ENCODE results near the gene ITGA11.

Gene ITGA11

GRCh38 chr15:68286256-68286655 is 145.7 kb downstream of the ITGA11 start:
- no peak for DNase-seq

DNA sequence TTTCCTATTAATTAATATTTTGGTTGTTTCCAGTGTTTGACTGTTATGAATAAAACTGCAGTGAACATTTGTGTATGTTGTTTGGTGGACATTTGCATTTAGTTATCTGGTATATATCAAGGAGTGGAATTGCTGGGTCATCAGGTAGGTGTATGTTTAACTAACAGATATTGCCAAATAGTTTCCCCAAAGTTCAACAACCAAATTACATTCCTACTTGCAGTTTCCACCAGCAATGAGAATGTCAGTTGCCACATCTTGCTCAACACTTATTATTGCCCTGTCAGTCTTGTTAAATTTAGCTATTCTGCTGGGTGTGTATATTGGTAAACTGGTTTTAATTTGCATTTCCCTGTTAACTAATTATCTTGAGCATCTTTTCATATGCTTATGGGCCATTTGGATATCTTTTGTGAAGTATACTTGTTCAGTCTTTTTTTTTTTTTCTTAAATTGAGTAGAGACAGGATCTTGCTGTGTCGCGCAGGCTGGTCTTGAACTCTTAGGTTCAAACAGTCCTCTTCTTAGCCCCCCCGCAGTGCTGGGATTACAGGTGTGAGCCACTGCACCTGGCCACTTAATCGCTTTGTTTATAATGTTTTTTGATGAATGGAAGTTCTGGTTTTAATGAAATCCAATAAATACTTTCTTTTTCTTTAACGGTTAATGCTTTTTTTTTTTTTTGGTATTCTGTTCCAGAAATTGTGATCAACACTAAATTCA is 146.5 kb downstream of the ITGA11 start:
- DNase-seq: no peak

DNA sequence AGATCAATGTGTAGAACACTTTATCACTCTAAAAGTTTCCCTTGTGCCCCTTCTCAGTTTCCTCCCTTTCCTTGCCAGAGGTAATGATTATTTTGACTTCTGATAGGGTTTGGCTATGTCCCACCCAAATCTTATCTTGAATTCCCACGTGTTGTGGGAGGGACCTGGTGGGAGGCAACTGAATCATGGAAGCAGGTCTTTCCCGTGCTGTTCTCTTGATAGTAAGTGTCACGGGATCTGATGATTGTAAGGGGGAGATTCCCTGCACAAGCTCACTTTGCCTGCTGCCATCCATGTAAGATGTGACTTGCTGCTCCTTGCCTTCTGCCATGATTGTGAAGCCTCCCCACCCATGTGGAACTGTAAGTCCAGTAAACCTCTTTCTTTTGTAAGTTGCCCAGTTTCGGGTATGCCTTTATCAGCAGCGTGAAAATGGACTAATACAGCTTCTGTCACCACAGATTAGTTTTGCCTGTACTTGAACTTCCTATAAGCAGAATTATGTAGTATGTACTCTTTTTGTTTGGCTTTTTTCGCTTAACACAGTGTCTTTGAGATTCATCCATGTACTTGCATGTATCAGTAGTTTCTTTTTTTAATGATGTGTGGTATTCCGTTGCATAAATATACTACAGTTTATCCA is 147.2 kb downstream of the ITGA11 start:
- no peak for DNase-seq

GRCh38 chr15:68283401-68283800 is 148.6 kb downstream of the ITGA11 start:
- no peak for DNase-seq

DNA sequence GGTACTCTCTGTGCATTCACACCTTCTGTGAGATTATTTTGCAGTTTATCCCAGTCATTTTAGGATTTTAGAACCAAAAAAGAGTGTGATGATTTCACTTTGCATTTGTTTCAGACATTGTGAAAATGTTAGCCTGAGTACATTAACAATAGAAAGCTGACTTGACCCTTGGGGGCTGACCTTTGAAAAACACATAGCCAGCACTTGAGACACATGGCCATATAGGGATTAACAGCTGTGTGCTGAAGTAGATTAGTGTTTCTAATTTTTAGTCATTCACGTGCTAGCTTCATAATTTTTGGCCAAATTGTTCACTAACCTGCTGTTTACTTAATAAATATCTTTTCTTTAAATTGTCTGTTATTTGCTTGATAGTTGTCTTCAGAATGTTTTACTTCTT is 151.0 kb downstream of the ITGA11 start:
- no peak for DNase-seq

DNA sequence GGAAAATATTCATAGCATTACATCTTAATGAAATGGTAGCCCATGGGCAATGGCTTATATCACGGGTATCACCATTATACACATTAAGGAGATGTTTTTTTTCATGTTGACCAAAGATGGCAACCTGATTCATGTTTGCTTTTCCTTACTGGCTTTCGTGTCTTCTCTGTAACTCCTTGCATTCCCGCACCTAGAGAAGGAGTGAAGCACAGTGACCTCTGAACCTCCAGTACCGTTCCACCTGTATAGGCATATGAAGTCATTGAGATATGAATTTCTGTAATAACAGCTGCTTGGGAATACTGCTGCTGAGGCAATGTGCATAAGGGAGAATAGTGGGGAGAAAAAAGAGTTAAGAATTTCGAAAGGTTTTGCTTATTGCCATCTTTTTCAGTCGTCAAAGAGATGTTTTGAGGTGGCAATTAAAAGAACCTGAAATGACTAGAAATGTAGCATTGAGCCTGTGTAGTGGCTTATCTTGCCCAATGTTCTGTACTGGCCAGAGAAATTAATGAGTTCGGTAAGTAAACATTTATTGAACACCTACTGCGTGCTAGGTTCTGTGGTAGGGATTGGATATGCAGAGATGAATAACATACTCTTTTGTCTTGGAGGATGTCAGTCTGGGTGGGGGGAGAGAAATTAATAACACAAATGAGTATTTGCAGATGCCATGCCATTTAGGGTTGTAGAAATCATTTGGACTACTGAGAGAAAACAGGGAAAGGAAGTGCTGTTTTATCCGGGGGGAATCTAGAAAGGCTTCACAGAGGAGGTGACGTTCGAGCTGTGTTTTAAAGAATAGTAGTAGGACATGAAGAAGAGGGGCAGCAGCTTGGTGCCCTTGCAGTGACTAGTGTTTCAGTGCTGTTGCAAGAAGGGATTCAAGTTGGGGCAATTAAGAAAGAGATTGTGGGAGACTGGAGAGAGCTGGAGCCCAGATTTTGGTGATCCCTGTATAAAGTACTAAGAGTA is 151.9 kb downstream of the ITGA11 start:
- no peak for DNase-seq

- DNase-seq: no peak
Observed at GRCh38 chr15:68278595-68279405, 153.2 kb downstream of the ITGA11 start.

GRCh38 chr15:68278345-68278594 is 153.7 kb downstream of the ITGA11 start:
- DNase-seq: no peak

GRCh38 chr15:68277603-68278344 is 154.2 kb downstream of the ITGA11 start, which contains the start of gene FEM1B:
FEM1B (plus strand) TSS chr15:68277745; CDS start chr15:68278418, 673 bp downstream.
- DNase-seq: peak; percentile 94

DNA sequence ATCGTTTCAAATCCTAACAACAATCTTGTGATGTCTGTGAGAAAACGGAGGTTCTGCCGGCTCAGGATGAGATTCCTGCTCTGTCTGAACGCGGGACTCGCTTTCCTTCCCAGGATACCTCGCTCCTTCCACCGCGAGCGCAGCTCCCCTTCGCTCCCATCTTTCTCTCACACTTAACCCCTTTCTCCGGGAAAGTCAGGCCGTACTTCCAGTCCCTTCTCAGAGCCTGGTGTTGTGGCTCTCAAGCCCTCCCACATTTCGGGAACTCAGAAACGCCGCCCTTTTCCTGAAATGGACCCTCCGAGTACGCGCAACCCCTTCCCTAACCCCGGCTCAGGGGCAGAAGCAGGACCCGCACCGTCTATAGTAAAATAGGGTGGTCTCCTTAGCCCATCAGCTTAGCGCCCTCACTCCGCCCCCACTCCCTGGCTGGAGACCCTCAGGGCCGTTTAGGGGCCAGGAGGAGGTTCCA is 154.8 kb downstream of the ITGA11 start:
- no peak for DNase-seq

DNA sequence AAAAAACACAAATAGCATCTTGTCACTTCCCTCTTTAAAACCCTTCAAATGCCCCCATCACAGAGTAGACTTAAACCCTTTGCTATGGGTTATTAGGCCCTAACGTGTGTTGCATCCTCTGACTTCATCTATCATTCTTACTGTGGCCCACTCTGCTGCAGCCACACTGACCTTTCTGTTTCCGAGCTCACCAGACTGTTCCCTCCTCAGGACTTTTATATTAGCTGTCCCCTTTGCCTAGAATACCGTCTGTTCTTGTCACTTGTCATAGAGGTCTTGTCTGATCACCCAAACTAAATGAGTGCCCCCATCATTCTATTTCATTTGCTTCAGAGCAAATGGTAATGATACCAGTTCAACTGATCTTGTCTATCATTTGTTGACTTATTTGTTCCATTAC is 155.3 kb downstream of the ITGA11 start:
- DNase-seq: no peak

GRCh38 chr15:68275165-68275746 is 156.7 kb downstream of the ITGA11 start:
- DNase-seq: no peak

DNA sequence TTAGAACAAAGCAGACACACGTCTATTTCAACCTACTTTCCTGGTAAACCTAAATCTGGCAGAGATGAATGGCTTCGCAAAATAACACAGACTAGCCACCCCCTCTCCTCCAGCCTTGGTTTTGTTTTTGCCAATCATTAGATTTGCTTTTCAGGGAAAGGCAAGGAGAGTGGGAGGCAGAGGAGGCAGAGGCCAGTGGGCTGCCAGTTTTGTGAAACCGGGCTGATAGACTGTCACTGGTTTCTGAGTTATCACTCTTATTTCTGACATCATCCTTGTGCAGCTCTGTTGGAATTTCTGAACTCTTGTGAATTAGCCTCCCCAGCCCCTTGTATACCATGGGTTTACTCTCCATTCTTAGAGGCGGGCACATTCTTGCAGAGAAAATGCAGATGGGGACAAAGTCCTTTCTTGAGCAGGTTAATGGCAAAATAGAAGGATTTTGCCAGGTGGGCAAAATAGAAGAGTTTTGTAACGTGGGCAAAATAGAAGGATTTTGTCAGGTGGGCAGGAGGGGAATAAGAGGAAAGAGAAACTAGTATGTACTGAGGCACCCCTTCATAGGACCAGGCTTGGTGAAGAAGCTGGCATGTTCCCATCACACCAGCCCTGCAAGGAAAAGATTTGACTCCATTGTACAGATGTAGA is 157.6 kb downstream of the ITGA11 start:
- no peak for DNase-seq

GRCh38 chr15:68272721-68273271 is 159.2 kb downstream of the ITGA11 start:
- no peak for DNase-seq

DNA sequence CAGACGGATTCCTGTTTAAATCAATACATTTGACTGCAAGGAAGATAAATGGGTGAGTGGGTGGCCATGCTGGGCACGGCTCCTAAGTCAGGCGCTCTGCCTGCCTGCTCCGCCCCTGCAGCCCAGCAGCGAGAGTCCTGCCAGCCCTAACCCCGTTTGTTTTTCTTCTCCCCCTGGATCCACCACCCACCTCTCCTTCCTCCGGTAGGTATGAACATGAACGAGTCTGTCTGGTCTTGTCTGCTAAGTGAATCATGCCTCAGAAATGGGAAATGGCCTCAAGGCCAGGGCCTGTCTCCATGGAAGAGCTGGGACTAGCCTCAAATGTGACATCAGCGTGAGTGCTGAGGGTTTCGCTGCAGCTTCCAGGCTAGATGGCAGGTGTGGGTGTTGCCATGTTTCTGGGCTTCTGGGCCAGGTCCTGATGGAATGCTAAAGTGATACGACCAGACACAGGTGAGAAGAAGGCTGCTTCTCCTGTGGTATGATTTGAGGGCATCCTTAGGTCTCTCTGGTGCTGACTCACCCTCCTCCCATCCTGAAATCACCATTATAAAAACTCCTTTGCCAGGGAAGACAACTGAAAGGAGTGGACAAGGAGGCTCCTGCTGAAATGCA is 160.0 kb downstream of the ITGA11 start:
- no peak for DNase-seq

DNA sequence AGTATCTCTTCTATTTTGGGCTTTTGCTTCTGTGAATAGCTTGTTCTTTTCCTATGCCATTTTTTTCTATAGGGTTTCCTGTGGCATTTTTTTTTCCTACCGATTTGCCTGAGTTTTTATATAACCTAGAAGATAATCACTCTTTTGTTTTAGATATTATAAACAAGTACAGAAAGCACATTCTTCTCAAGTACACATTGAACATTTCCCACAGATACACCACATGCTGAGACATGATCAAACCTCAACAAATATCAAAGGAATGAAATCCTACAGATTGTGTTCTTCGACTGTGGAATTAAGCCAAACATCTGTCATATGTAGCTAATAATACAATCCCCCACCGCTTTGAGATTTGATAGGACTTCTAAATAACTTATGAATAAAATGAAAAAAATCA is 163.6 kb downstream of the ITGA11 start:
- no peak for DNase-seq

DNA sequence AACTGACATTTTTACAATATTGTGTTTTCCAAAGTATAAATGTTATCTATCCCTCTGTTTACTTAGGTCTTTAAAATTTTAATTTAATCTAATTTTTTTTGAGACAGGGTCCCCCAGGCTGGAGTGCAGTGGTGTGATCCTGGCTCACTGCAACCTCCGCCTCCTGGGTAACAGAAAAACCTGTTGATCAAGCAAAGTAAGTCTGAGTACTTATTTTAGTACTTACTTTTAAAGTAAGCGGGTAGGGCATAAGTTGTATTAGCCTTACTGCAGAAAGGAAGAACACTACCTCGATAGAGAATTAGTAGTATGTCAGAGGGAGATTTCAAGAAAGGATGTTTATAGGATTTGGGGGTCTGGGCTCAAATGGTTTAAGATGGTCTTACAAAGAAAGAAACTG is 166.3 kb downstream of the ITGA11 start:
- no peak for DNase-seq

GRCh38 chr15:68265081-68265480 is 166.9 kb downstream of the ITGA11 start:
- no peak for DNase-seq

GRCh38 chr15:68264282-68264681 is 167.7 kb downstream of the ITGA11 start:
- no peak for DNase-seq
